OCI-LY1 (cell line): ENCODE data around the gene OVOL1.

Experiments used
- CTCF ChIP-seq: fragments of 200-600 bp; sonication (generic), shearing (Covaris generic); IDR thresholded peaks from 2 replicates; pipeline ENCODE4 v1.5.1; 2017; ENCODE audit warnings: mild to moderate bottlenecking, antibody characterized with exemption, low read length, moderate library complexity, mixed read lengths
- EZH2 ChIP-seq: fragments of 200-600 bp; sonication (generic), shearing (Covaris generic); IDR thresholded peaks from 2 replicates; pipeline ENCODE4 v1.8.0; 2017; ENCODE audit warnings: borderline replicate concordance, mixed run types, mild to moderate bottlenecking, antibody characterized with exemption, low read length, moderate library complexity, mixed read lengths

- TF ChIP-seq EZH2 (no peak), CTCF (no peak)
Measured at GRCh38 chr11:65808744-65809341, 22.0 kb downstream of the OVOL1 start.
